Thyroid gland (tissue), 4 donors: ENCODE results near the gene KMT2D. TPM values are rescaled to one million over a fixed set of nuclear protein-coding genes. Genes with fewer than 3 reads are reported as not detected.

Source experiments
- DNase-seq, 2 donors: peaks; one replicate each; pipeline ENCODE4 v3.0.0-alpha.2; 2019
- H3K27ac ChIP-seq, 3 donors: fragments of 200-600 bp; sonication (generic); 1 replicate in 2 of 3; 2 replicates in 1 of 3; pipeline ENCODE4 v1.5.1; 2016 to 2019; ENCODE audit warnings: mild to moderate bottlenecking in 1 of 3, moderate library complexity in 1 of 3
- H3K27me3 ChIP-seq: fragments of 200-600 bp; sonication (generic); one replicate; pipeline ENCODE4 v1.5.1; 2019
- H3K36me3 ChIP-seq, 2 donors: fragments of 200-600 bp; sonication (generic); one replicate each; pipeline ENCODE4 v1.5.1; 2016 to 2019
- H3K4me1 ChIP-seq, 2 donors: fragments of 200-600 bp; sonication (generic); one replicate each; pipeline ENCODE4 v1.5.1; 2017 to 2019
- H3K4me3 ChIP-seq, 3 donors: fragments of 200-600 bp; sonication (generic); replicated peaks in 1 of 3; 1 replicate in 2 of 3; 2 replicates in 1 of 3; pipeline ENCODE4 v1.5.1; 2016; ENCODE audit warnings: mild to moderate bottlenecking in 1 of 3
- H3K9me3 ChIP-seq: fragments of 200-600 bp; sonication (generic); one replicate; pipeline ENCODE4 v1.5.1; 2017
- POLR2A ChIP-seq, 2 donors: fragments of 450-650 bp; IDR thresholded peaks; one replicate each; pipeline ENCODE4 v1.6.1; 2017; ENCODE audit warnings: antibody characterized with exemption in 2 of 2, mild to moderate bottlenecking in 2 of 2, moderate library complexity in 1 of 2
- WGBS, 2 donors: methylation state at CpG; one replicate each; pipeline ENCODE4 v1.1.5; 2017; 5-methylcytosine and 5-hydroxymethylcytosine counted together
- intact Hi-C: fragments of 100-400 bp; cut with DNase I; formaldehyde crosslinking; loops from one replicate; pipeline ENCODE4 v1.15.1; 2023
- total RNA-seq, 4 donors: library from RNA; depleted of rRNA; stranded (reverse); fragments of >200 nt; gene quantifications; one replicate each; pipeline ENCODE4 v1.2.3, GENCODE V29; 2016
- TF ChIP-seq, protein P1 (sequence below), 6 experiments: fragments of 200-600 bp in 3 of 6; fragments of 450-650 bp in 3 of 6; sonication (generic) in 3 of 6; IDR thresholded peaks; one replicate each; pipeline ENCODE4 v1.5.1; 2016 to 2019; ENCODE audit warnings: antibody characterized with exemption in 6 of 6, mild to moderate bottlenecking in 2 of 6, inconsistent platforms in 1 of 6, moderate library complexity in 1 of 6

The KMT2D gene
- 100 to 1,000 TPM in 1 of 4 donors, 10 to 100 TPM in 3; 42.5 to 107 (median 71.6) TPM for total RNA-seq

GRCh38 chr12:49060237-49061156 is at the start of gene KMT2D:
TSS of gene KMT2D (minus strand) at chr12:49060794. CDS start at chr12:49055324, 5,470 bp downstream.
- H3K4me3 ChIP-seq = peak within 1 kb of the TSS; percentile 75 to 98 (median 94)
- TF ChIP-seq, protein P1, sequence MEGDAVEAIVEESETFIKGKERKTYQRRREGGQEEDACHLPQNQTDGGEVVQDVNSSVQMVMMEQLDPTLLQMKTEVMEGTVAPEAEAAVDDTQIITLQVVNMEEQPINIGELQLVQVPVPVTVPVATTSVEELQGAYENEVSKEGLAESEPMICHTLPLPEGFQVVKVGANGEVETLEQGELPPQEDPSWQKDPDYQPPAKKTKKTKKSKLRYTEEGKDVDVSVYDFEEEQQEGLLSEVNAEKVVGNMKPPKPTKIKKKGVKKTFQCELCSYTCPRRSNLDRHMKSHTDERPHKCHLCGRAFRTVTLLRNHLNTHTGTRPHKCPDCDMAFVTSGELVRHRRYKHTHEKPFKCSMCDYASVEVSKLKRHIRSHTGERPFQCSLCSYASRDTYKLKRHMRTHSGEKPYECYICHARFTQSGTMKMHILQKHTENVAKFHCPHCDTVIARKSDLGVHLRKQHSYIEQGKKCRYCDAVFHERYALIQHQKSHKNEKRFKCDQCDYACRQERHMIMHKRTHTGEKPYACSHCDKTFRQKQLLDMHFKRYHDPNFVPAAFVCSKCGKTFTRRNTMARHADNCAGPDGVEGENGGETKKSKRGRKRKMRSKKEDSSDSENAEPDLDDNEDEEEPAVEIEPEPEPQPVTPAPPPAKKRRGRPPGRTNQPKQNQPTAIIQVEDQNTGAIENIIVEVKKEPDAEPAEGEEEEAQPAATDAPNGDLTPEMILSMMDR (IDR thresholded peaks at IDR 0.05) = peak in 4 of 6 experiments; percentile 23 to 84 (median 51)
- TF ChIP-seq POLR2A (IDR thresholded peaks at IDR 0.05) = peak in 1 of 2 donors; percentile 61
- peaks cover 35 to 38% of the 10 kb centered on the region in 2 donors for H3K4me1 ChIP-seq
- H3K27ac ChIP-seq = peak within 1 kb of the TSS; percentile 96 to 99 (median 97)
- no peaks in the 10 kb centered on the region for H3K27me3 ChIP-seq
- intact Hi-C loops = no loop called here
- no peaks in the 10 kb centered on the region for H3K36me3 ChIP-seq
- no peaks in the 10 kb centered on the region for H3K9me3 ChIP-seq
- peak; percentile 90 to 91 for DNase-seq
- WGBS, 2 donors = 0 to 1% methylated on average over 22 to 24 of the region's 74 CpGs

DNA sequence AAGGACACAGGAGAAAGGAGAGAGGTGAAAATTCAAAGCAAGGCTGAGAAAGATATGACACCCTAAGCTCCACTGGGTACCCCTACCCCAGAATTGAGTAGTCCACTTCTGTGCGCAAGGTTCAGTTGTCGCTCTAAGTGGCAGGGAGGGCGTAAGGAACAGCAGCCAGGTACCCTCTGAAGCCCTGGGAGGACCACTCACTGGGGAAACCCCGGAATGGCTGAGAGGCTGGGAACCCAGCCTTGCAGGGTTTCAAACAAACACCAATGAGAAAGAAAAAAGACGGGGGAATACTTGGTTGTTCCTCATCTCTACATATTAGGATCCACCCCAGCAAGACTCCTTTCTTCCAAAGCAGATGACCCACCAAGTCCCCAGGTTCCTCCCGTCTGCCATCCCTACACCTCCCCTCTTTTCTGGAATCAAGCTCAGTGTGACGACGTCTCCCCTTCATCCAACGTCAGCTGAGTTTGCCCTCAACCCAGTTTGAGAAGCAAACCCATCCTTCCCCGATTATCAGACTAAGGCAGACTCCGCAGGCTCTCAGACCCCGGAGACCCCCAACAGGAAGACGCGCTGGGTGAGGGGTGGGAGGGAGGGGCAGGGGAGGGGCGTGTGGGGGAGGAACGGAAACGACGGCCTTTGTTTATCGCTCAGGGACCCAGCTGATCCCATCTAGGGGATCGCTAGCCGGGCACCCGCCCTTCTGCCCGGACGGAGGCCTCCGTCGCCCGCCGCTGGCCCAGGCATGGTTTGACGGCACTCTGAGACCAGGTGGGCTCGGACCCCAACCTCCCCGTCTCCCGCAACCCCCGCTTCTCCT is 49.3 kb upstream of the KMT2D start:
- intact Hi-C loops = loop anchor here (5.0 kb wide), 1 partner anchor 43 kb away; the partner anchor contains the start of gene RHEBL1
- DNase-seq = peak in 1 of 2 donors; percentile 23
- H3K9me3 ChIP-seq = no peaks in the 10 kb centered on the region
- TF ChIP-seq, protein P1 (IDR thresholded peaks at IDR 0.05) = no peak
- TF ChIP-seq POLR2A (IDR thresholded peaks at IDR 0.05) = no peak
- 5 to 8% methylated on average over 16 to 20 of the region's 33 CpGs for WGBS, 2 donors
- H3K27me3 ChIP-seq = no peaks in the 10 kb centered on the region
- no peaks in the 10 kb centered on the region for H3K36me3 ChIP-seq
- H3K4me3 ChIP-seq = peak overlapping the region; percentile 44 to 92 (median 87)
- peak overlapping the region; percentile 92 to 98 (median 96) for H3K27ac ChIP-seq
- peaks cover 20 to 44% of the 10 kb centered on the region in 2 donors for H3K4me1 ChIP-seq

DNA sequence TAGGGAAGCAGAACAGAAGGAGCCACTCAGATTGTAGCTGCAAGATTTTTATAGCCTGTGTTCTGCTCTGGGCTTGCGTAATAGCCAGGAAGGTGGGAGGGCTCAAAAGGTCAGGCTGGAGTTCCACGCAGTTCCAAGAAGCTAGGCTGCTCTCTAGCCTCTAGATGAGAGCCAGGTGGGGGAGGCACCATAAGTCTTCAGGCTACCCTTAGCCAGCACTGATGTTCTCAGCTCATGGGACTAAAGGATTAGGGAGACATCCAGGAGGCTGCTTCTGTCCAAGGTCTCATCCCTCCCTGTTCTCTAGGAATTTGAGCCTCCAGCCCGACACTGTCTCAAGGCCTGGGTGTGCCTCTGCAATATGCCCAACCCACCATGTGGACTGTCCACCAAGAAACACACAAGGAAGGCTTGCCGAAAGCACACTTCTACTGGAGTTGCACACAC is 48.4 kb upstream of the KMT2D start:
- H3K27ac ChIP-seq = peak overlapping the region; percentile 92 to 98 (median 96)
- peak; percentile 52 to 61 for DNase-seq
- H3K9me3 ChIP-seq = no peaks in the 10 kb centered on the region
- H3K4me3 ChIP-seq = peak overlapping the region in 1 of 3 donors; percentile 92
- intact Hi-C loops = no loop called here
- no peaks in the 10 kb centered on the region for H3K27me3 ChIP-seq
- H3K36me3 ChIP-seq = peaks cover under 1 to 4% of the 10 kb centered on the region in 2 donors
- WGBS, 2 donors = 35 to 36% methylated on average over 4 of the region's 4 CpGs
- TF ChIP-seq POLR2A (IDR thresholded peaks at IDR 0.05) = peak in 1 of 2 donors; percentile 39
- TF ChIP-seq, protein P1 (IDR thresholded peaks at IDR 0.05) = no peak
- peaks cover 20 to 49% of the 10 kb centered on the region in 2 donors for H3K4me1 ChIP-seq

- peaks cover 26 to 32% of the 10 kb centered on the region in 2 donors for H3K36me3 ChIP-seq
- H3K4me1 ChIP-seq = peaks cover 17 to 49% of the 10 kb centered on the region in 2 donors
- TF ChIP-seq, protein P1 (IDR thresholded peaks at IDR 0.05) = no peak
- no peak for TF ChIP-seq POLR2A (IDR thresholded peaks at IDR 0.05)
- no peak for DNase-seq
- no peak overlapping the region for H3K4me3 ChIP-seq
- intact Hi-C loops = no loop called here
- H3K9me3 ChIP-seq = no peaks in the 10 kb centered on the region
- H3K27ac ChIP-seq = peak overlapping the region in 1 of 3 donors; percentile 22
- 82 to 88% methylated on average over 9 of the region's 9 CpGs for WGBS, 2 donors
- H3K27me3 ChIP-seq = no peaks in the 10 kb centered on the region
These were observed 45.0 kb upstream of the KMT2D start for GRCh38 chr12:49105504-49106084.
